Measurements from ENCODE around the gene NAV2. TPM values are rescaled to one million over a fixed set of nuclear protein-coding genes. Genes with fewer than 3 reads are reported as not detected.

NAV2 gene
- total RNA-seq, 1 donor from 2014 or later = 10.3 TPM

GRCh38 chr11:19734171-19734570 lies 21.5 kb downstream of the NAV2 start:
- CTCF ChIA-PET = no interaction called here
- TF ChIP-seq CTCF (IDR thresholded peaks at IDR 0.05) = no peak
- H3K36me3 Mint-ChIP-seq (ENCODE audit: low read depth) = no peaks in the 10 kb centered on the region

GRCh38 chr11:19735157-19735908 lies 22.7 kb downstream of the NAV2 start:
- intact Hi-C loops (cut with micrococcal nuclease) = no loop called here
- Mint-ChIP-seq H3K4me3 (no peak overlapping the region), H3K27ac (no peak overlapping the region), H3K4me1 (no peaks in the 10 kb centered on the region), H3K9me3 (no peaks in the 10 kb centered on the region), H3K27me3 (peaks cover 2% of the 10 kb centered on the region), H3K36me3 (ENCODE audit: low read depth) (no peaks in the 10 kb centered on the region)
- POLR2A ChIA-PET = no interaction called here
- DNase-seq (no peak), ATAC-seq (ENCODE audit: low read depth) (no peak)
- CTCF ChIA-PET = no interaction called here
- no peak for TF ChIP-seq CTCF (IDR thresholded peaks at IDR 0.05)

More at GRCh38 chr11:19734171-19734570, 21.5 kb downstream of the NAV2 start:
- POLR2A ChIA-PET = no interaction called here
- Mint-ChIP-seq H3K4me3 (no peak overlapping the region), H3K27ac (no peak overlapping the region), H3K9me3 (no peaks in the 10 kb centered on the region), H3K27me3 (no peaks in the 10 kb centered on the region), H3K4me1 (no peaks in the 10 kb centered on the region)
- DNase-seq (no peak), ATAC-seq (ENCODE audit: low read depth) (no peak)
- intact Hi-C loops (cut with micrococcal nuclease) = no loop called here

GRCh38 chr11:19735909-19736498 lies 23.4 kb downstream of the NAV2 start:
- DNase-seq (no peak), ATAC-seq (ENCODE audit: low read depth) (no peak)
- Mint-ChIP-seq H3K27me3 (peaks cover 2% of the 10 kb centered on the region), H3K4me3 (no peak overlapping the region), H3K36me3 (ENCODE audit: low read depth) (no peaks in the 10 kb centered on the region), H3K9me3 (no peaks in the 10 kb centered on the region), H3K4me1 (no peaks in the 10 kb centered on the region), H3K27ac (no peak overlapping the region)
- CTCF ChIA-PET = no interaction called here
- POLR2A ChIA-PET = no interaction called here
- no peak for TF ChIP-seq CTCF (IDR thresholded peaks at IDR 0.05)
- intact Hi-C loops (cut with micrococcal nuclease) = no loop called here

GRCh38 chr11:19736831-19737230 lies 24.2 kb downstream of the NAV2 start:
- no peak for DNase-seq
- Mint-ChIP-seq H3K9me3 (no peaks in the 10 kb centered on the region), H3K36me3 (ENCODE audit: low read depth) (no peaks in the 10 kb centered on the region), H3K27ac (no peak overlapping the region), H3K4me1 (no peaks in the 10 kb centered on the region), H3K27me3 (peaks cover 2% of the 10 kb centered on the region), H3K4me3 (no peak overlapping the region)
- POLR2A ChIA-PET = no interaction called here
- intact Hi-C loops (cut with micrococcal nuclease) = no loop called here
- ATAC-seq (ENCODE audit: low read depth) = no peak
- no peak for TF ChIP-seq CTCF (IDR thresholded peaks at IDR 0.05)
- CTCF ChIA-PET = no interaction called here

GRCh38 chr11:19737575-19737974 lies 24.9 kb downstream of the NAV2 start:
- Mint-ChIP-seq H3K4me1 (no peaks in the 10 kb centered on the region), H3K27me3 (peaks cover 2% of the 10 kb centered on the region), H3K36me3 (ENCODE audit: low read depth) (no peaks in the 10 kb centered on the region), H3K4me3 (no peak overlapping the region), H3K27ac (no peak overlapping the region), H3K9me3 (no peaks in the 10 kb centered on the region)
- intact Hi-C loops (cut with micrococcal nuclease) = no loop called here
- ATAC-seq (ENCODE audit: low read depth) (no peak), DNase-seq (no peak)
- TF ChIP-seq CTCF (IDR thresholded peaks at IDR 0.05) = no peak
- ChIA-PET CTCF (no interaction called here), POLR2A (no interaction called here)

Measured in activated B cell treated with CpG ODN at 0.5 μM for 24 hours (primary cell).